Cardiac fibroblast (primary cell): ENCODE results near the gene CLEC16A.

Experiments used
- DNase-seq, 2 donors: peaks; one replicate each; pipeline versions ENCODE4 v3.0.0 to v3.0.0-alpha.2; 2010; ENCODE audit warnings: low read depth in 2 of 2
- H3K4me3 ChIP-seq, 2 donors: replicated peaks in 1 of 2; 1 replicate in 1 of 2; 2 replicates in 1 of 2; pipeline ENCODE4 v1.5.1; 2011; ENCODE audit warnings: low read depth in 2 of 2, low read length in 2 of 2, mild to moderate bottlenecking in 2 of 2, moderate library complexity in 1 of 2
- TF ChIP-seq, protein P1 (sequence below): IDR thresholded peaks from one replicate; pipeline ENCODE4 v1.5.1; 2011; ENCODE audit warnings: low read depth, mild to moderate bottlenecking, low read length, inconsistent platforms

CLEC16A gene

DNA sequence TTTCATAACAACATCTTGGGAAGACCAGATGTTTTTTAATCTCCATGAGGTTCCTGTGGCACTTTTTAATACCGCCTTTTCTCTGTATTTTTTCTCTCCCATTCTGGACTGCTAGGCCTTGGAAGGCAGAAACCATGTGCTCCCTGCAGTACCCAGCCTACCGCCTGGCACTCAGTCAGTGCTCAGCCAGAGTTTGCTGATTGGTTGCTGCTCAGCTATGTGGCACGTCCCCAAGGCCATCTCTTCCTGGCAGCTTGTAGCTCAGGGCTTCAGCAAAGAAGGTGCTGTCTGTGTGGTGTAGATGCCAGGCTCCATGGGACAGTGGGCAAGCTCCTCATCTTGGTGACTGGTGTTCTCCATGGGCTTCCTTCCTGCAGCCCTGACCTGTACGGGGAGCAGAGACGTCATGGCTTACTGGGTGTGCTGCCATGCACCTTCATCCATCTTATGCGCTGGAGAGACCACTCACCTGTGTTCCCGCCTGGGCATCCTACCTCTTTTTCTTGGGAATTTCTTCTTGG, 86.7 kb downstream of the CLEC16A start:
- no peak for DNase-seq

GRCh38 chr16:11032000-11032921, 87.9 kb downstream of the CLEC16A start:
- DNase-seq, result peak in 1 of 2 donors; percentile 48
- no peak overlapping the region for H3K4me3 ChIP-seq
- TF ChIP-seq, protein P1, sequence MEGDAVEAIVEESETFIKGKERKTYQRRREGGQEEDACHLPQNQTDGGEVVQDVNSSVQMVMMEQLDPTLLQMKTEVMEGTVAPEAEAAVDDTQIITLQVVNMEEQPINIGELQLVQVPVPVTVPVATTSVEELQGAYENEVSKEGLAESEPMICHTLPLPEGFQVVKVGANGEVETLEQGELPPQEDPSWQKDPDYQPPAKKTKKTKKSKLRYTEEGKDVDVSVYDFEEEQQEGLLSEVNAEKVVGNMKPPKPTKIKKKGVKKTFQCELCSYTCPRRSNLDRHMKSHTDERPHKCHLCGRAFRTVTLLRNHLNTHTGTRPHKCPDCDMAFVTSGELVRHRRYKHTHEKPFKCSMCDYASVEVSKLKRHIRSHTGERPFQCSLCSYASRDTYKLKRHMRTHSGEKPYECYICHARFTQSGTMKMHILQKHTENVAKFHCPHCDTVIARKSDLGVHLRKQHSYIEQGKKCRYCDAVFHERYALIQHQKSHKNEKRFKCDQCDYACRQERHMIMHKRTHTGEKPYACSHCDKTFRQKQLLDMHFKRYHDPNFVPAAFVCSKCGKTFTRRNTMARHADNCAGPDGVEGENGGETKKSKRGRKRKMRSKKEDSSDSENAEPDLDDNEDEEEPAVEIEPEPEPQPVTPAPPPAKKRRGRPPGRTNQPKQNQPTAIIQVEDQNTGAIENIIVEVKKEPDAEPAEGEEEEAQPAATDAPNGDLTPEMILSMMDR, result no peak

More for the DNA sequence above, 86.7 kb downstream of the CLEC16A start:
- no peak overlapping the region for H3K4me3 ChIP-seq
- TF ChIP-seq, protein P1, result no peak

- peak; percentile 37 to 91 for DNase-seq
Observed at GRCh38 chr16:11032922-11033291, 88.5 kb downstream of the CLEC16A start.

GRCh38 chr16:11033629-11034420, 89.5 kb downstream of the CLEC16A start:
- TF ChIP-seq, protein P1, result no peak
- peak; percentile 91 to 92 for DNase-seq

More at GRCh38 chr16:11032922-11033291, 88.5 kb downstream of the CLEC16A start:
- TF ChIP-seq, protein P1, result no peak
- no peak overlapping the region for H3K4me3 ChIP-seq

DNA sequence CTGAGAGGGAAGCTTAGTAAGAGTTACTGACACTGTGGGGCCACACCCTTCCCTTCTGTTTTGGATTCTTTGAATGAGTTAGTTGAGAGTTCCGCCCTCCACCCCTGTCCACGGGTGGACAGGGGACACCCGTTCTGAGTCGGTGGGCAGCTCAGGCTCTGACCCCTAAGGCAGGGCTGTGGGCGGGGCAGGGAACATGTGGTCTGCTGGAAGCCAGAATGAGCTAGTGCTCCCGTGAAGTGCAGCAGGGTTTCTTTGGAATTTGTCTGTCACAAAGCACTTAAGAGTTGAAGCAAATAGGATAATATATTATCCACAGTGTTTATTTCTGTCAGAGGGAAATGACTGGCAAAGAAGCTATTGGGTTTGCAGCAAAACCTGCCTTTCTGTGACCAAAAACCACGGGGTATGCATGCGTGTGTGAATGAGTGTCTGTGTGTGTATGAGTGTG, 90.1 kb downstream of the CLEC16A start:
- no peak overlapping the region for H3K4me3 ChIP-seq
- DNase-seq, result peak in 1 of 2 donors; percentile 32

More at GRCh38 chr16:11033629-11034420, 89.5 kb downstream of the CLEC16A start:
- no peak overlapping the region for H3K4me3 ChIP-seq

DNA sequence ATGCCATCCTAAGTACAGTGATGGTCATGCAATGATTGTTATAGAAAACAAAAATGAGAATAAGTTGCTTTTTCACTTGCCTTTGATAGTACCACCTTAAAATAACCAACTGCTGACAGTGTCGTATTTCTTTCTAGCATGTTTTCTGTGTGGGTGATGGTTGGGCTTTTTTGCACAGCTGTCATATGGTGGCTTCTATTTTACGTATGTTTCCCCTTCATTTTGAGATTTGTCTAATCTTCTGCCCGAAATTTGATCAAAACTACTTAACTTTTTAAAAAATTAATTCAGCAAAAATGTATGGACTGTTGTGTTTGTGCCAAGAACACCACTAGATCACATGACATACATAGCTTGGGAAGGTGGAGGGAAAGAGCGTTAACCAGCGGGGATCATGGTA, 90.7 kb downstream of the CLEC16A start:
- DNase-seq, result no peak
- TF ChIP-seq, protein P1, result no peak
- no peak overlapping the region for H3K4me3 ChIP-seq

More for the DNA sequence above, 90.1 kb downstream of the CLEC16A start:
- TF ChIP-seq, protein P1, result no peak
